Prostate gland (tissue), 2 donors: ENCODE results near the gene CDC14A. TPM values are rescaled to one million over a fixed set of nuclear protein-coding genes. Genes with fewer than 3 reads are reported as not detected.

Source experiments
- DNase-seq: peaks from one replicate; pipeline ENCODE4 v3.0.0-alpha.2; 2019; ENCODE audit warnings: low spot score
- H3K27ac ChIP-seq, 2 donors: fragments of 200-600 bp; sonication (generic); 2 replicates each; pipeline ENCODE4 v1.5.1; 2017 to 2019
- H3K27me3 ChIP-seq: fragments of 200-600 bp; sonication (generic); replicated peaks from 2 replicates; pipeline ENCODE4 v1.5.1; 2019; ENCODE audit not compliant: insufficient read depth
- H3K36me3 ChIP-seq, 2 donors: fragments of 200-600 bp; sonication (generic); 1 replicate in 1 of 2; 2 replicates in 1 of 2; pipeline versions ENCODE4 v1.5.1 to v1.8.1; 2017 to 2019
- H3K4me1 ChIP-seq: fragments of 200-600 bp; sonication (generic); replicated peaks from 2 replicates; pipeline ENCODE4 v1.5.1; 2019
- H3K4me3 ChIP-seq, 2 donors: fragments of 200-600 bp; sonication (generic); 2 replicates each; pipeline ENCODE4 v1.5.1; 2017 to 2019
- H3K9me3 ChIP-seq: fragments of 200-600 bp; sonication (generic); 2 replicates; pipeline ENCODE4 v1.5.1; 2017
- CTCF ChIP-seq, 4 experiments: fragments of 200-600 bp in 2 of 4; fragments of 450-650 bp in 2 of 4; sonication (generic) in 2 of 4; IDR thresholded peaks; 1 replicate in 3 of 4; 2 replicates in 1 of 4; pipeline ENCODE4 v1.5.1; 2016 to 2019; ENCODE audit warnings: antibody characterized with exemption in 4 of 4, mild to moderate bottlenecking in 2 of 4, moderate library complexity in 2 of 4
- POLR2A ChIP-seq: fragments of 450-650 bp; IDR thresholded peaks from one replicate; pipeline ENCODE4 v1.6.1; 2016; ENCODE audit warnings: antibody characterized with exemption, mild to moderate bottlenecking
- POLR2AphosphoS5 ChIP-seq: sonication (generic); formaldehyde crosslinking; IDR thresholded peaks from one replicate; pipeline ENCODE4 v1.6.1; 2017; ENCODE audit warnings: antibody characterized with exemption
- WGBS: methylation state at CpG from one replicate; pipeline ENCODE4 v1.1.5; 2018; 5-methylcytosine and 5-hydroxymethylcytosine counted together
- intact Hi-C: fragments of 100-400 bp; cut with DNase I; formaldehyde crosslinking; loops from one replicate; pipeline ENCODE4 v1.14.2; 2022
- total RNA-seq, 2 donors: library from RNA; depleted of rRNA; stranded (reverse); fragments of >200 nt; gene quantifications; one replicate each; pipeline ENCODE4 v1.1.0, GENCODE V29; 2016

Gene CDC14A
- total RNA-seq, 2 donors from 2014 or later, result 25.7 to 39.2 TPM

- WGBS, result 56% methylated on average over 2 of the region's 2 CpGs
- intact Hi-C loops, result no loop called here
- peak overlapping the region; percentile 78 to 79 for H3K27ac ChIP-seq
- DNase-seq, result peak; percentile 35
- H3K36me3 ChIP-seq, result no peaks in the 10 kb centered on the region
- no peak overlapping the region for H3K4me3 ChIP-seq
- H3K4me1 ChIP-seq, result peaks cover 14% of the 10 kb centered on the region
- no peak for TF ChIP-seq POLR2A
- TF ChIP-seq POLR2AphosphoS5, result peak; percentile 74
- TF ChIP-seq CTCF (IDR thresholded peaks at IDR 0.05), result no peak
- no peaks in the 10 kb centered on the region for H3K9me3 ChIP-seq
- H3K27me3 ChIP-seq, result no peaks in the 10 kb centered on the region
Measured at GRCh38 chr1:100413035-100413434, 60.7 kb downstream of the CDC14A start.

DNA sequence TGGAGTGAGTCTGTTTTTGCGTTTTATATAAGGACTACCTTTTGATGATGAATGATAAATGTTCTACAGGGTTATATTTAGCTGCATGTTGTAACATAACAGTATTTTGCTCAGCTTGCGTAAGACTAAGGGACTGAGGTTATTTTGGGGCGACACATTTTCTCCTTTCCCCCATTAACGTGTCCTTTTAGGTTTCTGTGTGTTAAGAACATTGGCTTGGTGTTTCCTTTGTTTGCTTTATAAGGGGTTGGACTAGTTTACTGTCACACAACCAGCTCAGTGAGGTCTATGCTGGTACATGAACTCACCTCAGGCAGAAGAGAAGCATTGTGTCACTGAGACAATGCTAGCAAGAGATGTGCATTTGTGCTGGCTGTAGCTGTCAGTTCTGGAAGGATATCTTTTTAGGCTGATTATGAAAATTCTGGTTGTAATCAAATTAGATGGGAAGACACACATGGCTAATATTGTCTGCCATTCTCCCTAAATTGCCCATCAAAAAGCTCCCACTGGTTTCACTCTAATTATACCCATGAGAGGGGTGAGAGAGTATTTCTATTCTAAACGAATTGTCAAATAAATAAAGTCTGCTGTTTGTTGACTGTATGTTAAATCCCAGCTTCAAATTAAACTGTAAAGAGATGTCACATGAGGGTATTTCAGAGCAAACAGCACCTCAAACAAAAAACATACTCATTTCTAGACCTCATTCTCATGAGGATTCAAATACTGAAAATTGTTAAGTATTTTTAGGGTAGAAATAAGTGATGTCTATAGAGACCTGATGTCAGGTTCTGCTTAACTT is 62.6 kb downstream of the CDC14A start:
- Histone ChIP-seq H3K4me3 (no peak overlapping the region), H3K4me1 (peaks cover 14% of the 10 kb centered on the region), H3K36me3 (no peaks in the 10 kb centered on the region), H3K27me3 (no peaks in the 10 kb centered on the region), H3K9me3 (no peaks in the 10 kb centered on the region), H3K27ac (peak overlapping the region; percentile 78 to 79)
- intact Hi-C loops, result no loop called here
- WGBS, result 43% methylated on average over 5 of the region's 5 CpGs
- peak; percentile 68 for DNase-seq
- TF ChIP-seq POLR2AphosphoS5, result peak; percentile 80
- no peak for TF ChIP-seq CTCF (IDR thresholded peaks at IDR 0.05)

DNA sequence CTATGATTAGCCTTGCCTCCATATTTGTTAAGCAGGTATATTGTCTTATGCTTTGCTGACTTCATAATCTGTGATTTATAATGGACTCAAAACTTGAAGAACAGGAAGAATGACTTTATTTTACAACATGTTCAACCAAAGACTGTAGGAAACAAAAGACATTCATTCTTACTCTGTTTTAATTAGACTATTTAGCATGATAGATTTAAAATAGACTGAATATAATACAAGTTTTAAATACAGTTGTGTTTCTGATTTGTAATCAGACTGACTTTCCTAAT is 63.1 kb downstream of the CDC14A start:
- Histone ChIP-seq H3K9me3 (no peaks in the 10 kb centered on the region), H3K36me3 (no peaks in the 10 kb centered on the region), H3K27me3 (no peaks in the 10 kb centered on the region), H3K27ac (peak overlapping the region; percentile 78 to 79), H3K4me3 (no peak overlapping the region), H3K4me1 (peaks cover 14% of the 10 kb centered on the region)
- intact Hi-C loops, result no loop called here
- TF ChIP-seq POLR2A (no peak), POLR2AphosphoS5 (peak; percentile 47), CTCF (IDR thresholded peaks at IDR 0.05) (no peak)
- no peak for DNase-seq

DNA sequence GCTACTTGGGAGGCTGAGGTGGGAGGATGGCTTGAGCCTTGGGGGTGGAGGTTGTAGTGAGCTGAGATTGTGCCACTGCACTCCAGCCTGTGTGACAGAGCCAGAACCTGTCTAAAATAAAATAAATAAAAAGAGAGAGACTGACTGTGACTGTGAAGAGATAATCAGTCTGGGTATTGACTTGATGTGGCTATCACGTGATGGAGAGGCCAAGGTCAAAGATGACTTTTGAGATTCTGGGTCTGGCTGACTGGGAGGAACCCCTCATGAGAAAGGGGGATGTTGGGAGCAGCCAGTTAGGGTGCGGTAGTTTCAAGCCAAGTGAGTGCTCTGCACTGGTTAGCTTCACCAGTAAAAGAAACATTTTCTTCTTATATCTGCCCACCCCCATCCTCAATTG is 66.8 kb downstream of the CDC14A start:
- Histone ChIP-seq H3K4me1 (peaks cover 7% of the 10 kb centered on the region), H3K9me3 (no peaks in the 10 kb centered on the region), H3K27me3 (no peaks in the 10 kb centered on the region), H3K4me3 (no peak overlapping the region), H3K27ac (peak overlapping the region; percentile 19 to 48), H3K36me3 (no peaks in the 10 kb centered on the region)
- intact Hi-C loops, result no loop called here
- no peak for TF ChIP-seq CTCF (IDR thresholded peaks at IDR 0.05)
- TF ChIP-seq POLR2AphosphoS5, result no peak
- TF ChIP-seq POLR2A, result no peak
- DNase-seq, result no peak
- 87% methylated on average over 2 of the region's 2 CpGs for WGBS

DNA sequence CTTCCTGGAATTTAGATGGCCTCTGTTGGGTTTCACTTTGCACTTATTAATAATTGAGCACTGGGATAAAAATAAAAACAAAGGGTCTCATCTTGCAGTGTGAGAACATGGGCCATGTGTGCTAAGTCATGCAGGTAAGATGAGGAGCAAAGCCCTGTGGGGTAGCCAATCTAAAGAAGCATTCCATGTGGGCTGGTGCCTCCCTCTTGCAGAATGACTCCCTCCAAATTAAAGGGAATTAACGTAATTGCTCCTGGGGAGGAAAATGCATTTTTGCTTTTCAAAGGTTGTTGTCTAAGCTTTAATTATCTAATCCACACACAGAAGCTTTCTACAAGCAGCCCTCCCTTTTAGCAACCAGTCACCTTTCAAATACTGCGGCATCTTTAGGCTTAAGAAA is 69.8 kb downstream of the CDC14A start:
- Histone ChIP-seq H3K27ac (no peak overlapping the region), H3K9me3 (no peaks in the 10 kb centered on the region), H3K36me3 (no peaks in the 10 kb centered on the region), H3K4me1 (no peaks in the 10 kb centered on the region), H3K27me3 (no peaks in the 10 kb centered on the region), H3K4me3 (no peak overlapping the region)
- no peak for DNase-seq
- 95% methylated on average over 2 of the region's 2 CpGs for WGBS
- intact Hi-C loops, result no loop called here
- TF ChIP-seq CTCF (IDR thresholded peaks at IDR 0.05), result no peak
- TF ChIP-seq POLR2A, result no peak
- TF ChIP-seq POLR2AphosphoS5, result no peak
